ENCODE results near the gene EFCAB13.

- TF ChIP-seq EZH2 (IDR thresholded peaks at IDR 0.05; ENCODE audit: low read length, unreplicated experiment) (no peak), CTCF (conservative IDR thresholded peaks at IDR 0.05; ENCODE audit: low read depth, low read length) (no peak)
Observed at GRCh38 chr17:47286198-47286914, 37.4 kb upstream of the EFCAB13 start.
